HepG2 (cell line): ENCODE measurements around the gene PRKCE. TPM values are rescaled to one million over a fixed set of nuclear protein-coding genes. Genes with fewer than 3 reads are reported as not detected.

Experiments
- ATAC-seq: fragments of 200-7000 bp; cut with Tn5 transposase; 3 replicates; pipeline ENCODE4 v1.9.1; 2020; ENCODE audit warnings: mild to moderate bottlenecking, moderate library complexity
- BruUV-seq: library from RNA; stranded (reverse); fragments of 400-500 nt; replicated peaks from 2 replicates; lab custom pipeline; 2021; lab: Mats Ljungman, UMichigan
- CTCF ChIA-PET: fragments of 300-600 bp; formaldehyde crosslinking; extraction: SDS; loops from one replicate; lab custom pipeline; 2021; ENCODE audit warnings: low total read pairs, inconsistent platforms, low intra/inter-chr PET ratio; lab: Yijun Ruan, JAX
- POLR2A ChIA-PET: fragments of 350-600 bp; sonication (Branson Sonifier 250); formaldehyde crosslinking; loops from one replicate; lab custom pipeline; 2020; ENCODE audit warnings: antibody characterized with exemption, inconsistent platforms; lab: Yijun Ruan, JAX
- DNase-seq: peaks from one replicate; pipeline ENCODE4 v3.0.0-alpha.2; 2015; ENCODE audit warnings: low spot score
- FAIRE-seq: peaks from 3 replicates; lab custom pipeline; 2011; peaks lifted over from hg19 to GRCh38; lab: Jason Lieb, UNC
- H2AFZ ChIP-seq: one replicate; pipeline ENCODE4 v1.6.1; 2011; ENCODE audit warnings: low read length, inconsistent platforms
- H3K27ac ChIP-seq: fragments of 300-600 bp; 3 replicates; pipeline ENCODE4 v1.8.0; 2011; ENCODE audit warnings: mixed run types, mild to moderate bottlenecking, mixed read lengths, low read length, inconsistent platforms; ENCODE audit not compliant: insufficient read depth; ENCODE audit errors: extremely low read length
- H3K27me3 ChIP-seq, 2 experiments: fragments of 200-600 bp in 1 of 2; 2 replicates in 1 of 2; 3 replicates in 1 of 2; pipeline versions ENCODE4 v1.6.0 to v1.8.0; 2011; ENCODE audit warnings: low read length in 2 of 2, mild to moderate bottlenecking in 2 of 2, moderate library complexity in 2 of 2, inconsistent platforms in 1 of 2; ENCODE audit not compliant: insufficient read depth in 2 of 2, control insufficient read depth in 1 of 2
- H3K36me3 ChIP-seq, 2 experiments: fragments of 200-600 bp in 1 of 2; replicated peaks in 1 of 2; 2 replicates in 1 of 2; 3 replicates in 1 of 2; pipeline versions ENCODE4 v1.5.1 to v1.8.0; 2011; ENCODE audit warnings: low read length in 2 of 2, inconsistent platforms in 1 of 2; ENCODE audit not compliant: insufficient read depth in 2 of 2, control insufficient read depth in 1 of 2
- H3K4me1 ChIP-seq: 2 replicates; pipeline ENCODE4 v1.5.1; 2012; ENCODE audit warnings: low read length, inconsistent platforms; ENCODE audit not compliant: insufficient read depth
- H3K4me2 ChIP-seq: 2 replicates; pipeline ENCODE4 v1.6.0; 2011; ENCODE audit warnings: low read depth, low read length, inconsistent platforms
- H3K4me3 ChIP-seq, 3 experiments: fragments of 200-600 bp in 1 of 3; sonication (generic), shearing (Covaris generic) in 1 of 3; replicated peaks in 1 of 3; 2 replicates each; pipeline ENCODE4 v1.5.1; 2011 to 2016; ENCODE audit warnings: low read length in 3 of 3, inconsistent platforms in 2 of 3, low read depth in 2 of 3, mild to moderate bottlenecking in 2 of 3, control low read depth in 1 of 3, mixed read lengths in 1 of 3; ENCODE audit not compliant: insufficient read depth in 1 of 3
- H3K79me2 ChIP-seq: one replicate; pipeline ENCODE4 v1.6.1; 2011; ENCODE audit warnings: low read length, inconsistent platforms; ENCODE audit not compliant: insufficient read depth
- H3K9ac ChIP-seq: 2 replicates; pipeline ENCODE4 v1.6.0; 2011; ENCODE audit warnings: mild to moderate bottlenecking, low read depth, low read length, inconsistent platforms; ENCODE audit not compliant: insufficient read depth
- H3K9me3 ChIP-seq: 2 replicates; pipeline ENCODE4 v1.5.1; 2012; ENCODE audit warnings: mild to moderate bottlenecking, low read length
- H4K20me1 ChIP-seq: 2 replicates; pipeline ENCODE4 v1.6.0; 2011; ENCODE audit warnings: inconsistent platforms, mild to moderate bottlenecking, low read length, moderate library complexity; ENCODE audit not compliant: insufficient read depth
- CREB1 ChIP-seq, 2 experiments: fragments of 450-650 bp in 1 of 2; IDR thresholded peaks; 2 replicates each; pipeline ENCODE4 v1.6.1; 2016 to 2017; ENCODE audit warnings: control low read depth in 1 of 2, mild to moderate bottlenecking in 1 of 2, missing compliant biosample characterization in 1 of 2, missing genetic modification characterization in 1 of 2
- DNMT1 ChIP-seq: sonication (generic); formaldehyde crosslinking; IDR thresholded peaks from 2 replicates; pipeline ENCODE4 v1.5.1; 2020; ENCODE audit warnings: mild to moderate bottlenecking, missing genetic modification reagents
- E2F2 ChIP-seq: sonication (generic); formaldehyde crosslinking; IDR thresholded peaks from 2 replicates; pipeline ENCODE4 v1.4.0; 2020; ENCODE audit warnings: missing genetic modification reagents, borderline replicate concordance
- MAF1 ChIP-seq: sonication (generic); formaldehyde crosslinking; IDR thresholded peaks from 2 replicates; pipeline ENCODE4 v1.5.0; 2020; ENCODE audit warnings: missing genetic modification reagents, borderline replicate concordance
- MATR3 ChIP-seq: sonication (generic); formaldehyde crosslinking; IDR thresholded peaks from 2 replicates; pipeline ENCODE4 v1.4.0; 2020; ENCODE audit warnings: missing genetic modification reagents
- MYC ChIP-seq: sonication (generic); formaldehyde crosslinking; IDR thresholded peaks from 2 replicates; pipeline ENCODE4 v1.9.0; 2021; ENCODE audit warnings: missing genetic modification reagents, borderline replicate concordance
- NFE2 ChIP-seq: sonication (generic); formaldehyde crosslinking; IDR thresholded peaks from 2 replicates; pipeline ENCODE4 v1.4.0; 2020; ENCODE audit warnings: missing genetic modification reagents
- NFYC ChIP-seq: IDR thresholded peaks from 2 replicates; pipeline ENCODE4 v1.6.1; 2016; ENCODE audit warnings: missing genetic modification reagents, missing compliant biosample characterization
- NKX3-1 ChIP-seq: sonication (generic); formaldehyde crosslinking; IDR thresholded peaks from 2 replicates; pipeline ENCODE4 v1.5.0; 2020; ENCODE audit warnings: missing genetic modification reagents
- UBTF ChIP-seq: sonication (generic); formaldehyde crosslinking; IDR thresholded peaks from 2 replicates; pipeline ENCODE4 v1.4.0; 2020; ENCODE audit warnings: mild to moderate bottlenecking, missing genetic modification reagents
- XRCC5 ChIP-seq: fragments of 200-400 bp; formaldehyde crosslinking; optimal IDR thresholded peaks from 2 replicates; pipeline ENCODE3; 2017; ENCODE audit warnings: mild to moderate bottlenecking, low read length
- ZBTB37 ChIP-seq: sonication (generic); formaldehyde crosslinking; IDR thresholded peaks from 2 replicates; pipeline ENCODE4 v1.4.0; 2020; ENCODE audit warnings: mild to moderate bottlenecking, missing genetic modification reagents
- ZHX1 ChIP-seq: sonication (generic); formaldehyde crosslinking; IDR thresholded peaks from 2 replicates; pipeline ENCODE4 v1.8.1; 2022; ENCODE audit warnings: low read depth, mild to moderate bottlenecking, missing genetic modification reagents
- ZNF160 ChIP-seq: sonication (generic); formaldehyde crosslinking; IDR thresholded peaks from 2 replicates; pipeline ENCODE4 v1.8.0; 2022; ENCODE audit warnings: mild to moderate bottlenecking, inconsistent platforms, missing genetic modification reagents
- ZNF501 ChIP-seq: sonication (generic); formaldehyde crosslinking; IDR thresholded peaks from 2 replicates; pipeline ENCODE4 v1.5.1; 2020; ENCODE audit warnings: mild to moderate bottlenecking, moderate library complexity, missing genetic modification reagents
- ZNF639 ChIP-seq: conservative IDR thresholded peaks from 2 replicates; pipeline ENCODE4 v1.6.1; 2018; ENCODE audit warnings: missing genetic modification reagents
- WGBS: methylation state at CpG from one replicate; pipeline ENCODE4 v1.1.6; 2017; ENCODE audit warnings: low lambda C conversion rate; 5-methylcytosine and 5-hydroxymethylcytosine counted together
- in situ Hi-C: cut with HindIII; loops from 2 replicates; pipeline ENCODE4 v1.10.0; 2017; ENCODE audit warnings: low pct_unique_long_range_greater_than_20kb; ENCODE audit not compliant: extremely low pct_ligation_motif_present
- intact Hi-C: fragments of 100-400 bp; cut with micrococcal nuclease; formaldehyde crosslinking; loops from one replicate; pipeline ENCODE4 v1.10.0; 2022; ENCODE audit not compliant: unreplicated experiment
- polyA plus RNA-seq, 8 experiments: library from polyadenylated mRNA; depleted of rRNA in 3 of 8; stranded (reverse) in 7 of 8; unstranded in 1 of 8; fragments of >200 nt; fragmentation: Illumina TruSeq in 4 of 8; extraction: Trizol in 4 of 8; gene quantifications; 2 replicates each; pipeline versions ENCODE4 v1.2.1 to v1.2.3, GENCODE V29; 2011 to 2016; ENCODE audit warnings: low read depth in 4 of 8, missing spikeins in 1 of 8, mixed read lengths in 1 of 8; ENCODE audit not compliant: insufficient read depth in 1 of 8
- total RNA-seq, 5 experiments: library from RNA; depleted of rRNA; stranded (reverse); fragments of >200 nt; fragmentation: Illumina TruSeq; extraction: Trizol; gene quantifications; 2 replicates each; pipeline ENCODE4 v1.2.3, GENCODE V29; 2016; ENCODE audit warnings: low read depth in 1 of 5

PRKCE gene
- total and polyA plus RNA-seq, 2 of the 13 experiments (the other 11 are each of a cell fraction or from before 2014, with no cell fraction given), result 1.0 to 3.9 TPM

GRCh38 chr2:46130511-46130910 lies 479.0 kb downstream of the PRKCE start:
- ATAC-seq, result no peak
- POLR2A ChIA-PET, result no interaction called here
- FAIRE-seq, result no peak
- in situ Hi-C loops, result no loop called here
- H3K4me1 ChIP-seq, result no peaks in the 10 kb centered on the region
- no peak overlapping the region for H3K4me2 ChIP-seq
- no peaks in the 10 kb centered on the region for H3K27me3 ChIP-seq
- intact Hi-C loops, result no loop called here
- H3K79me2 ChIP-seq, result no peaks in the 10 kb centered on the region
- no peaks in the 10 kb centered on the region for H3K9me3 ChIP-seq
- no peak overlapping the region for H3K9ac ChIP-seq
- BruUV-seq, result no TSS peak
- no peaks in the 10 kb centered on the region for H3K36me3 ChIP-seq
- H2AFZ ChIP-seq, result no peak overlapping the region
- no peak for DNase-seq
- no peaks in the 10 kb centered on the region for H4K20me1 ChIP-seq
- WGBS, result 72% methylated on average over 4 of the region's 4 CpGs
- H3K27ac ChIP-seq, result no peak overlapping the region
- CTCF ChIA-PET, result no interaction called here
- no peak overlapping the region for H3K4me3 ChIP-seq
- TF ChIP-seq DNMT1 (CRISPR knock-in tag), result no peak
- no peak for TF ChIP-seq ZHX1 (CRISPR knock-in tag)
- TF ChIP-seq ZNF639, result no peak
- no peak for TF ChIP-seq MAF1 (CRISPR knock-in tag)
- no peak for TF ChIP-seq UBTF
- no peak for TF ChIP-seq NFE2 (CRISPR knock-in tag)
- no peak for TF ChIP-seq MATR3 (CRISPR knock-in tag)
- no peak for TF ChIP-seq CREB1 (IDR thresholded peaks at IDR 0.05)
- no peak for TF ChIP-seq CREB1 (CRISPR knock-in tag; IDR thresholded peaks at IDR 0.05)
- no peak for TF ChIP-seq ZBTB37 (CRISPR knock-in tag)
- TF ChIP-seq MYC (CRISPR knock-in tag), result no peak
- TF ChIP-seq XRCC5, result no peak
- no peak for TF ChIP-seq NFYC (CRISPR knock-in tag)
- no peak for TF ChIP-seq NKX3-1 (CRISPR knock-in tag)
- no peak for TF ChIP-seq ZNF501 (CRISPR knock-in tag)
- TF ChIP-seq ZNF160 (CRISPR knock-in tag), result no peak
- TF ChIP-seq E2F2, result no peak
